HK-2 (cell line): ENCODE measurements around the gene FAM120A.
"Not testable (repeated sequence)": the region's sequence is repeated elsewhere in the genome, so short reads cannot be mapped to it uniquely, and the experiment has no call there.

ENCODE experiments used
- DNase-seq: peaks from one replicate; pipeline ENCODE4 v3.0.0-alpha.2; 2018; ENCODE audit not compliant: unreplicated experiment

FAM120A gene

DNA sequence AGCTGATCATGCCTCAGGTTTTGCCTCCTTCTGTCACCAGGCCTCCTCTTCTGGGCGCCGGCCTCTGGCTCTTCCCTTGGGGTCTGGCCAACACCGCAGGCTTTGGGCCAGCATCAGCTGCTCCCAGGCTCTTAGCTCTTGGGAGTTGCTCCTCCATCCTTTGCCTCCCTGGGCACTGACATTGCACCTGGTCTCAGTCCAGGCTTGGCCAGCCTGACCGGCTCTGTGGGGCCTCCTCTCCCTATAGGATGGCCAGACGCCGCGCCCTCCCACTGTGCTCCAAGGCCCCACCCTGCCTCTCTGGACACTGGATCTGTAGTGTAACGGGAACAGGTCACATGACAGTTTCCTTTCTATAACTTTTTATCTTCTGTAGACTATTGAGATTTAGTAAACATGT is 59.7 kb downstream of the FAM120A start:
- DNase-seq, result not testable (repeated sequence)

DNA sequence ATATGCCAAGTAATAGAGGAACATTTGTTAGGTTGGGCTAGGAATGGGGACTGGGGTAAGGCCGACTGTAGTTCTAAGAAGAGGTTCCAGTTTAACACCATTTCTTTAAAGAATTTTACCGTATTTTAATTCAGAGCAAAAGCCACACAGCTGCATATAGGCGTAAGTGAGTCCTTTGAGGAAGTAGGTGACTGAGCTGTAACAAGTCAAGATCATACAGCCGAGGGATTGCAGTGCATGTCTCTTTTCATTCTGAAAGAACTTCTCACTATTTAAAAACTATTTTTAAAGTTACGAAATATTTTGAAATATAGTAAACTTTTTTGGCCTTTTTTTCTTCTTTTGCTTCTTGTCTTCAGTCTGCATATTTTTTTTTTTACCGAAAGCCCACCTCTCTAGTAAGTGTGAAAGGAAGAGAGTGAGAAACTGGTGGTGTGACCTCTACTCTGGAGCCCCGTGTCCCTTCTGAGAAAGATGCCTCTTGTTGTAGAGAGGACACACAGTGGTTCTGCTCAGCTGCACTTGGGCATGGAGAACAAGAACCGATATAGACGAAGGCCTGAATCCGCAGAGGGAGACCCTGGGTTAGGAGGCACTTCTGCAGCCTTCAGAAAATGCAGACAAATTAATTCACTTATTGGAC is 60.8 kb downstream of the FAM120A start:
- not testable (repeated sequence) for DNase-seq

DNA sequence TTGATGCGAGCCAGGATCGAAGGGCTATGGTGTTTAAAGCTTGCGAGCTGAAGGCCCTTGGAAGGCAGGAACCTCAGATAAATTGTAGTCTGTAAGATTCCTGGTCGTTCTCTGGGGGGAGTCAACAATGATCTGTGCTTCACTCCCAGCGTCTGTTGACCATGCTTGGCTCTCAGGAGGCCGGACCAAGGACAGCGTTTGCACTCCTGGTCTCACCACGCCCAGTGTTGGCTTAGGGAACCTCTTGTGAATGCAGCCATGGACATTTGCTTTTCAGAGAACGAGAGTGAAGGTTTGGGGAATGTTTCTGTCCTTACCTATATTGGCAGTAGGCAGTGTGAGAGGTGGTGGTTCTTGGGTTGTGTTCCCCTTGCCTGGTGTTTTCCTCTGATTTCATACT is 62.1 kb downstream of the FAM120A start:
- no peak for DNase-seq

DNA sequence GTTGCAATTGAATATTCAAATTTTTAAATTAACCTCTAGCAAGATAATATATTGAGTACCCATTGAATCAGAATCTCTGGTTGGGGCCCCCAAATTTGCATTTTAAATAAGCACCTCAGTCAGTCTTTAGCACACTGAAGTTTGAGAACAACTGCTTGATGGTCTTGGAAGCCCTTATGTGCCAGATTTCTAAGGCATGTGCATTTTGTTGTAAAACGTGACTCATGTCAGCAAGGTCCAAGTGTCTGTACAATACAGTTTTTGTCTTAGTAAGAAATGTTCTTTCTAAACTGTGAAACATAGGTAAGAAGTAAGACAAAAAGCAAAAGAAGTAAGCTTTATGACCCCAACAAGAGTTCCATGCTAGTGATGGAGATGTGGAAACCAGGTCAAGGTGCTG is 65.8 kb downstream of the FAM120A start:
- DNase-seq, result no peak

DNA sequence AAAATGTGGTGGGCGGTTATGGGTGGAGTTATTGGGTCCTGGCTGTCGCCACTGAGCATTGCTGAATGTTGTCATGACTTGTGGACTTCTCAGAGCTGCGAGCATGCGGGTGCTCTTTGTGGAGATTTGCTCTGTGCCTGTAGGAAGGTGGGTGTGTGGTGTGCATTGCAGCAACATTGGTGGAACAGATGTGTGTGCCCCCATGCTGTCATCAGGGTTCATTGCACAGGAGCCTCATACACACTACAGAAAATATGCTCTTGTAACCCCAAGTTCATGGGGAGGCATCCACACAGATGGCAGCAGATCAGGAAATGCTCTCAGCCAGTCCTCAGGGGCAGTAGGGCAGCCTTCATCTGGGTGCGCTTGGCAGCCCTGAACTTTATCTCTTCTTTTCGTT is 69.0 kb downstream of the FAM120A start:
- no peak for DNase-seq

DNA sequence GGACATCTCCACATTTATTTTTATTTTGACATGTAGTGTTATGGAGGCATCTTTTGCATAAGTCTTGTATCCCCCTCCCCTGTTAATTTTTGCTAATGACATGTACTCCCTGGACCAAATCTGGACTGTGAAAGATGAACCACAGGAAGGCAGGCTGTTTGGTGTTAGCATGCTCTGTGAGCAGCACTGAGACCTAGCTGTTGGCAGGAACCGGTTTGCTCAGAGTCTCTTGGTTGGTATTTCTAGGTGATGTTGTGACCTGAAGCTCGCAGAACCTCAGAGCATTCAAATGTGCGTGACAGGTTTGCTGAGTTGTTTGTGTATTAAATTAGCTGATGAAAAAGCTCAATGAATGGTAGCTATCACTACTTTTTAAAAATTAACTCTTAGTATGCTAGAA is 71.3 kb downstream of the FAM120A start:
- DNase-seq, result no peak

DNA sequence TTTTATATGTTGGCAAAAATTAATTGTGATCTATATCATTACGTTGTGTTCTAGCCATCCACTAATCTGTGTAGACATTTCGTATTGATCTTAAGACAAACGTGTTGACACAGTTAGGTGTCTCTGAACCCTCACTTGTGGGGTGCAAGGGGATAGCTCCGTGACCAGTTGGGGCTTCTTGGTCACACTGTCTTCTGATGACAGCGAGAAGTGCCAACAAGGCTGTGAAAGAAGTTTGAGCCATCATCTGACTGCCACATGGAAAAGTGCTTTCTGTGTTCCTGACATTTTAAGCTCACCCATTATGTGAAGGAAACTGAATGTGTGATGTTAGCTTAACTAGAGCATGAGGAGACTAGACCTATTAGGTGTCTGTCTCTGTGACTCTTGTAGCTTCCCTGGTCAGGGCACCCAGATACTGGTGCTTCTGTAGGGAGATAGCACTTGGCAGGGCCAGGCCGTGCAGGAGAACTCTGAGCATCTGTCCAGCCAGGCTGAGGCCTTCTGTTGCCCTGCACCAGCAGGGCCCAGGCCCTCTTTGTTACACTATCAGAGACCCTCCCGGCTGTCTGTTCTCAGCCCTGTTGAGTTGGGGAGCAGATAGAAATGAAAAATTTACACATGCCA is 72.1 kb downstream of the FAM120A start:
- no peak for DNase-seq

DNA sequence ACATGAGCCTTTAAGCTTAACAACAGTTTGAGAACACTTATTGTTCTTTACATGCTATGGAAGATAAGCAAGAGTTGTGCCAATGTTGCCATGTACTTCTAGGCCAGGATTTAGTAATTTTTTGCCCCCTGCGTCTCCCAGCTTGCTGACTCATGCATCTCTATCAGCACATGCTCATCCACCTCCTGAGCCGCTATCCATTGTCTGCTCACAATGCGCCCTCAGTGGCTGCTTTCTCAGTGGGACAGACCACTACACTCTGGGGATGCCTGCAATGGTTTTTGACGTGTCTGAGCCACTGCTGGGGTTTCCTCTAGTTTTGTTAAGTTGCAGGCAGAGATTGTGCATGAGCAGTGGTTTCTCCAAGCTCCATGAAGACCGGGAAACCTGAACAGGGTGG is 74.0 kb downstream of the FAM120A start:
- no peak for DNase-seq

DNA sequence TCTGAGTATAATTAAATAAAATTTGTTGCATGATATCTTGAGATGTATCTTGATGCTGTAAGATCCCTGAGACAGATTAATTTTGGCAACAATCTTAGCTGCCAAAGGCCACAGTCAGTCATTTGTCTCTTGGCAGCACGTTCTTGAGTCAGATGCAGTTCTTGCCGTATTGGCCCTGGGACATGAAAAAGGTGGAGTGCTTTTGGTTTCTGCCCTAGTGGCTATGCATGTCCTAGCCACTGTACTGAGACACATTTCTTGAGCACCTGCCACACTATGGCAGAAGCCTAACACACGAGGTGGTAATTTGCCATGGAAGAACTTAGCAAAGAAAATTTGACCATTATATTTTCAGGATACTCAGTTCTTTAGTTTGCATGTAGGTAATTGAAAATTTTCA is 79.9 kb downstream of the FAM120A start:
- DNase-seq, result no peak

DNA sequence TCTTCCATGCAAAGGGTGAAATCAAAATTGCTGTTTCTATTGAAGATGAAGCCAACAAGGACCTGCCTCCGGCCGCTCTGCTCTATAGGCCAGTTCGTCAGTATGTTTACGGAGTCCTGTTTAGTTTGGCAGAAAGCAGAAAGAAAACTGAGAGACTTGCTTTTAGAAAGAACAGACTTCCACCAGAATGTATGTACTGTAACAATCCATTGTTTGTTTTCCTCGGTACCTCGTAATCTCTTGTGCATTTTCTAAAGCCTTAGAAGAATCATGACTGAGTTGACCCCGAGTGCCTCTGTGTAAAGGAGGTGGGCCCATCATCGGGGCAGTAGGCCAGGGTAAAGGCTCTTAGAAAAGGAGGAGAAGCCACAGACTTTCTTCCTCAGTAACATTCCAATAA is 80.7 kb downstream of the FAM120A start:
- no peak for DNase-seq

DNA sequence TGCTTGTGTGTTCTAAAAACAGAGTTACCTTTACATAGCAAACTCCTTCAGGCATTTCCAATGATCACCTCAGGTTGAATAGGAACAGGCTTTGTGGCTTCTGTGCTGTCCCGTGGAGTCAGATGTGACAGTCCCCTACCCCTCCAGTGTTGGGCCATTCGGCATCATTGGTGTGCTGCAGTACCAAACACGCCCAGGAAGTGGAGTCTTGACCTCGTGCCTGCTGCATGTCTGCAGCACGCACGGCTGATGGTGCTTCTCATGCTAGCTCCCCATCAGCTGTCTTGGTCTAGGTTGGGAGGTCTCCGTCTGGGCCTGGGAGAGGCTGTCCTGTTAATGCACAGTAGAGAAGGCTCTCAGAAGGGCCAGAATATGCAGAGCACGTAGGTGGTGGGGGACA is 82.4 kb downstream of the FAM120A start:
- DNase-seq, result no peak

DNA sequence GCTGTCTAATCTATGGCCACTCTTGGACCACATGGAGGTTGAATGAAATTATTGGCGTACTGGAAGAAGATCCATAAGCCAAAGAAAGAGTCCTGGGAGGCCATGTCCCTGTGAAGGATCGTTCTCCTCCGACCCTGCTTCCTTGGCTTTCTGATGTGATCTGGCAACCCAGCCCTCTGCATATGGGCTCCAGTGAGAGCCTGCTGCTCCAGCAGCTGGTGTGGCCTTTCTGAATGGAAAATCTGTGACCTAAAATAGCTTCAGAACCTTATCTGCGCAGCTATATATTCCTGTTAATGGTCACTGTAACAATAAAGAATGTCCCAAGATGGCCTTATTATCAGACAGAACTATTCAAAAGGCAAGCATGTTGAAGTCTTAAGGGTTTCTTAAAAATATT is 84.7 kb downstream of the FAM120A start:
- DNase-seq, result no peak

DNA sequence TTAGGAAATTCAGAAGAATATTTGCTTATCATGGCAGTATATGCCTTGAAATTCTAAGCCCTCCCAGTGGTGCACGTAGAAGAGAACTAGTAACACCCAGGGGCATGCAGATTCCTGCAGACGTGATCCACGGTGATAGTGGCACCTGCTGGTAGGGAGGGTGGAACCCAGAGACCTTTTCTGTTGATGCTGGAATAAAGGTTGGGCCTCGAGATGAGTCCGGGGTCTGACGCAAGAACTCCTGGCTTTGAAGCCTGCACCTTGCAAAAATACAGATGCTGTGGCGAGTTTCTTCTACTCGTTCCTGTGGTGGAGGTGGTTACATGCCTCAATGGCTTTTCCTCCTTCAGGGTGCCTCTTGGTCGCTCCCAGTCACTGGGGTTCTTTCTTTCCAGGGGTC is 85.4 kb downstream of the FAM120A start:
- DNase-seq, result no peak

DNA sequence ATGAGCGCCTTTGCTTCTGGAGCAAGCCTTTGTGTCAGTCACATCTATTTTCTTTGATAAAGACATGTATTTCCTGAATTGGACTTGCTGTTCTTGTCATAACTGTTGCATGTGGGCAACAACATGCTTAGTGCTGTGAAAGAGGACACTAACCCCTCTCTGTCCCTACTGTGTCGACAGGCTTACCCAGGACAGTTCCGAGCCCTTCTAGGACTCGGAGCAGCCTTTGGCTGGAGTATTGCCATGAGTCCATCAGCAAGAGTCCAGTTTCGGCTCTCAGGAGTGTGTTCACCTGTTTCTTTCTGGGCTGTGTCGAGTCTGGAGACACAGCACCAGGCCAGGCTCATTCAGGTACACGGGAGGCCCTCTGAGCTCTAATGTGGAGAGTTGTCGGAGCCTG is 88.8 kb downstream of the FAM120A start:
- no peak for DNase-seq

DNA sequence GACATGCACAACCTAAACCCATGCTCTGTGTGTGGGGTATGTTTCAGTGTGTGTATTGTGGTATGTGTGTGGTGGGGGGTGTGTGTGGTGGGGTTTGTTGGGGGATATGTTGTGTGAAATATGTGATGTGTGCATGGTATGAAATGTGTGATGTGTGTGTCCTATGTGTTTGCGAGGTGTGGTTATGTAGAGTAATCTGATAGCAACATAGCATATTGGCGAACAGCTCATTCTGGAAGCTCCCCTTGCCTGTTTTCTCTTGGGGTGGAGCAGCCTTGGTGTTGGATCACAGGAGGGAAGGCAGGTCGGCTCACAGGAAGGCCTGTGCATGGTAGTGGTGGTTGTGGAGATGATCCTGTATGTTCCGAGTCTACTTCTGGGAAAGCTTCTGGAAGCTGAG is 89.5 kb downstream of the FAM120A start:
- DNase-seq, result no peak

DNA sequence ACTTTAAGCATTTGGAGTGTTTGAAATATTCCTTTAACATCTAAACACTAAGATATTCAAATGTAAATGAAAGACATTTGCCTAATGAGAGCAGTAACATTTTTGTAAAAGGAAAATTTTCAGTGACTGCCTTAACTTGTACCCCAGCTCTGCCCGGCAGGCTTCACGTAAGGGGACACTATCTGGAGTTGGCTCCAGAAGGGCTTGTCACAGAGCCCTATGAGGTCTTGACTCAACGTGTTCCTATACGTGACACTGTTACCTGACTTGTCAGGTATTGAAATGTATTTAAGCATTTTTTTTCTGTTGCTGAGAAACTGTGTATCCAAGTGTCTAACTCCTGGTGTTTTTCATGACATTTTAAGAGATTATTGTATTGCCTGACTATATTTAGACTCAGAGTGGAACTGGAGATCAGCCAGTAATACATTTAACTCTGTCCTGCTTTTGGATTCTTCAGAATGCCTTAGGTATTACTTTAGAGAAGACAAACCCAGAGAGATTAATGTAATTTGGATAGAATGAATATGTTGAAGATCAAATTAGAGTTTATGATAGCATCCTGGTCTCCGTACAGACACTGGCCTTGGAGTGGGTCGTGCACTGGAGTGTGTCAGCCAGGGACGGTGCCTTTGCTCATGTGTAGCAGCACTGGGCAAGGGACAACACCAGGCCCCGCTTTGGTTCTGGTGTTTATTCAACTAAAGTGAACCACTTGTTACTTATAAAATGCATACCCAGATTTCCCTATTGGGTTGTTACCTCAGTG is 90.3 kb downstream of the FAM120A start:
- DNase-seq, result no peak

DNA sequence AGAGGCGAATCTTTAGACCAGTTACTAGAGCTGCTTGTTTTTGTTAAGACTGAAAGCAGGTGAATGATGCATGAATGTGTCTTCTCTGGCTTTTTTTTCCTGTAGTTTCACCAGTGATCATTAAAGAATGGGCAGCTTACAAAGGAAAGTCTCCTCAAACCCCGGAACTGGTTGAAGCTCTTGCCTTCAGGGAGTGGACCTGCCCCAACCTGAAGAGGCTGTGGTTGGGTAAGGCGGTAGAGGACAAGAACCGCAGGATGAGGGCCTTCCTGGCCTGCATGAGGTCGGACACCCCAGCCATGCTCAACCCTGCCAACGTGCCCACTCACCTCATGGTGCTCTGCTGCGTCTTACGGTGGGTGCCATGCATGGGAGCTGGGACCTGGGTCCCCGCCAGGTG is 91.6 kb downstream of the FAM120A start:
- no peak for DNase-seq

DNA sequence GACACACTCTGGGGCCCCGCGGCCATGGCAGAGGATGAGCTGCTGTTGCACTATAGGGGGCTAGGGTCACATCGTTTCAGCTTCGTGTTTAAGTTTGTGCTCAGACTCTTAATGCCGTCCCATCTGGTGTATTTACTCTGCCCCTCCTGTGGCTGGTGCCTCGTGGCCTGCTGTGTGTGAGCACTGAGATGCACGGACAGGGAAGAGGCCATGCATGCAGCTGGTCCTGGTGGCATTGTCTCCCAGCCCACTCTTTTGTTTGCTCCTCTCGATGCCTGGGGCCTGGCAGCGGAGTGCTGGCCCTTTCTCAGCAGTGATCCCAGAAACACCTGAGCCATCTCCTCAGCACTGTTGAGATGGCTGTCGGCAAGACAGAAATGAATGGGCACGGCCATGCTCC is 94.9 kb downstream of the FAM120A start:
- DNase-seq, result no peak

DNA sequence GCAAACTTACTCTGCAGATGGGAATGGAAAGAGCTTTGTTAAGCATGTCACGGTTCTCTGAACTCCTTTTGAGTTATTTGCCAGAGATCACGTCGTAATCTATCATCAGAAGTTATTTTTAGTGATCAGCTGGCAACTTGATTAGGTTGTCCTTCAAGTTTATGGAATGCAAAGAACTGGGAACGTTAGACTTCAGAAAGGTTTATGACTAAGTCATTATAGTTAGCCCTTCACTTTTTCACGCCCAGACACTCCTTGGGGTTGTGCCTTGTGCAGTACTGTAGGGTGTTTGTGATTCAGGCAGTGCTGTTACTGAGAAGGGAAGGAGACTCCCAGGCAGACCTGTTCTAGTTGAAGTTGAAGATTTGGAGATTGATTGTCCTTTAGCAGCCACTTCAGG is 98.1 kb downstream of the FAM120A start:
- no peak for DNase-seq

DNA sequence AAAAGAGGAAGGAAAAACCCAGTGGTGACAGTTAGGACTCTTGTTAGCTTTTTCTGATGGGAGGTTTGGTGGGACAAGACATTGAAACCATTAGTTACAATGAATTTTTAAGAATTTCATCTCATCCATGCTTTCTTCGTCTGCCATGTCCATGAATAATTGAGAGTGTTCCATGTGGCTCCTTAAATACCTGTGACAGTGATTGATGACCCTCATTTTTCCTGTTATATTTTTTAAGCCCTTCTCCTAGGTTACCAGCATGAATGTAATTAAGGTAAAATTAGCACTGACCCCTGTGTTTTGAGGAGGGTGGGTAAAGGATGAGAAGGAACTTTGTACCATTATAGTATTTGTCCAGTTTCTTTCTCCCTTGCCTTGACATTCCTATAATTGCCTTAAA is 101.4 kb downstream of the FAM120A start:
- no peak for DNase-seq

DNA sequence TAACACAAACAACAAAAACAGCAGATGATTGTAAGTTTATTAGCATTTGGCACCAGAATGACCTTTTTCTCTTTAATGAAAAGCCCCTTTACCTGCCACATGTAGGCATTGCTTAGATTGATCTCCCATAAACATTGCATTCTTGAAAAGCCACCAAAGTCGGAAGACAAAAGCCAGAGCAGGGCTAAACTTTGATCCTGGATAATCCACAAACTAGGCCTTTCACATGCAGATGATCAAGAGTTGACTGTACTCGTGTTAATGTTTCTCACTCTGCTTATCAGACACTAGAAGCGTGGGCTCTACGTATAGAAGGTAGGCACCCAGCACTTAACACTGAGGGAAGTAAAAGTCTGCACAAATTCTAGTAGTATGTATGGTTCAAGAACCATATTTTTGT is 103.9 kb downstream of the FAM120A start:
- no peak for DNase-seq

DNA sequence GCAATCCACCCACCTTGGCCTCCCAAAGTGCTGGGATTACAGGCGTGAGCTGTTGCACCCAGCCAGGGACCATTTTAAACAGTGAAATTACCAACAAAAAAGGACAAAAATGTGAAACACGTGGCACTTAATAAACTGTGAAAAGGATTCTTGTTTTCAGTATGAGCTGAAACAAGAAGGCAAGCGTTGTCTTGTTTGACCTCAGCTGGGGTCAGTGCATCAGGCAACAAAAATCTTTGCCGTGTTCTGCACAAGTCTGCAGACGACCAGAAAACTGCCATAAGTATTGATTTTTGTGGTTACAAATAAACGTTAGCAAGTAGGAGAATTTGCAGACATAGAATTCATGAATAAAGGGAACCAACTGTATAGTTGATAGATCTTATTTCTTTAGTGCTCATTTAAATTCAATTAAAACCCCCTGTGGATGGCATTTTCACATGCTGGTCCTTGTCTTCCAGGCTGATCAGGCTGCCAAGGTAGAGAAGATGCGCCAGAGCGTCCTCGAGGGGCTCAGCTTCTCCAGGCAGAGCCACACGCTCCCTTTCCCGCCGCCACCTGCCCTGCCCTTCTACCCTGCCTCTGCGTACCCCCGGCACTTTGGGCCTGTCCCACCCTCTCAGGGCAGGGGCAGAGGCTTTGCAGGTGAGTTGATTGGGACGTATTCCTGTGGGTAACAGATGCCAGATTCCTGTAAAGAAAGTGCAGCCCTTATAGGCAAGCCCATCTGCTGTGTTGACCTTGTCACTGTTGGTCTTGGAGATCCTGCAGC is 106.1 kb downstream of the FAM120A start:
- DNase-seq, result no peak

DNA sequence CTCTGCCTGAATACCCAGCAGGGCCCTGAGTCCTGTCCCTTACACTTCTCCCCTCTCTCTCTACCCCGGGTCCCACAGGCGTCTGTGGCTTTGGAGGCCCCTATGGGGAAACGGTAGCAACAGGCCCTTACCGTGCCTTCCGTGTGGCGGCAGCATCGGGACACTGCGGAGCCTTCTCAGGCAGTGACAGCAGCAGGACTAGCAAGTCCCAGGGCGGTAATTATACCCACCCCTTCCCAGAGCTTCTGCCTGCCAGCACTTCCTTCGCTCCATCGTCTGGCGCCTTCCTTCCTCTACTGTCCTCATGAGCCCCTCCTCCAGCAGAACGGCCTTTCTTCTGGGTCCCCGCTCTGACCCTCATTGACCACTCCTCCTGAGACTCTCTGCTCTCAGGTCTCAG is 107.0 kb downstream of the FAM120A start:
- no peak for DNase-seq
